GM12874 (cell line): Measurements from ENCODE around the gene DCHS2.

Experiments used
- CTCF ChIP-seq: IDR thresholded peaks from 2 replicates; pipeline ENCODE4 v1.5.1; 2011; ENCODE audit warnings: low read depth, mild to moderate bottlenecking, control low read depth, low read length, moderate library complexity; ENCODE audit not compliant: insufficient read depth

The DCHS2 gene

GRCh38 chr4:154417373-154417673 lies 74.3 kb downstream of the DCHS2 start:
- no peak for TF ChIP-seq CTCF

DNA sequence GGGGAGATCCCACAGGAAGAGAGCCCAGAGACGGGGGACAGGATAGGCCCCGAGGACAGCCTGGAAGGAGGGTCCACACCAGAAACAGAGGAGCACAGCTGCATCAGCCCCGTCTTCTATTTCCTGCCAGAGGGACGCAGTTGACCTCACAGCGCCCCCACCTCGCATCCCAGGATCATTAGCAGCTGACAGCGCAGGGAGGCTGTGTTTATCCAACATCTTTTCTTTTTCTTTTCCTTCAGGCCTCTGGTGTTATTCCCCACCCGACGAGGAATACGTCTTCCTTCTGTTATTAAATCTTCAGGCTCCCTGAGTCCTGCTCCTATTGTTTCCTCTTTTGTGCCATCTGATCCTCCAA lies 75.4 kb downstream of the DCHS2 start:
- TF ChIP-seq CTCF = no peak

DNA sequence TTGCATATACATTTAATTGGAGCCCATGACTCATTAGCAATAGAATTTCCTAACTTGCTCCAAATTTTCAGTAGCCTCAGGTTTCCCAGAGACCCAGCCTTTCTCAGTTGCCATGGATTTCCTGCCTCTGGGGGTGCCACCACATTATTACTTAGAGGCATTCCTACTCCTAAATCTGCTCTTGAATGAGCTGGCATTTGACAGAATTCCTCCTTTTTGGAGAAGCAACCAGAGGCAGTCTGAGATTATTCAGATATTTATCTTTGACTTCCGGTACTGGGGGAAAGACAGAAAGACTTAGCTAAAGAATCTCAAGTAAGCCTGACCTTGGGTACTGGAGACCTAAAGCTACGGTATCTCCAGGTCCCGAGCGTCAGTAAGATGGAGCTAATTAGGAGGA lies 76.3 kb downstream of the DCHS2 start:
- no peak for TF ChIP-seq CTCF

- TF ChIP-seq CTCF = no peak
These were observed 76.8 kb downstream of the DCHS2 start for GRCh38 chr4:154414796-154415195.

DNA sequence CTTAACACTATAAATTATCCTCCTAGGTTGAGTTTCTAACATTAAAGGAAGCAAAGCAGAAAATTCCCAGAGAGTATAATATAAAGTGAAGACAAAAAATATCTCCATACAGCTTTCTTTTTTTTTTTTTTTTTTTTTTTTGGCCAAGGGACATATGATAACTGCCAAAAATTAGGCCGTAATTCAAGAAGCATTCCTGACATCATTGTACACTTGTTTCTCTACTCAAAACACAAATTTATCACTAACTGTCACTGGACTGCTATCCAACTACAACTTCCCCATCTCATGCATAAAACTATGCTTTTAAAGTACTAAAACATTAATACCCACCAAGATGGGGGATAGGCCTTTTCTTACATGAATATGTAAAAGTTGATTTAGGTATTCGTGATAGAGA lies 77.2 kb downstream of the DCHS2 start:
- TF ChIP-seq CTCF = no peak

DNA sequence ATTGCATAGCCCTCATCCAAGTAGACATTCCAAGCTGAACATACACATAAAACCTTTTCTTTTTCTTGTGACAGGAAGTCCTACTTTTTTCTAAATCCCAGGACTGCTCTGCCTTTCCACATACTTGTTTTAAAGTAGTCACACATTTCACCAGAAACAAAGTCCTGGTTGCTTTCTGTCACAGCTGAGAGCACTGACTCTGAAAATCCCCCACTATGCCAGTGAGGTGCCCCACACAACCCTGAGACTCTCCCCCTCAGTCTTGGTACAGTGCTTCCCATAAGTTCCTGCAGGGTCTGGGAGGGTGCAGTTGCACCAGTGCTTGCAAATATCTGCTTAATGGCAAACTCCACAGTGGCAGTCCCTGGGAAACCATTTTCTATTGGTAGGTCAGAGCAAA lies 84.2 kb downstream of the DCHS2 start:
- TF ChIP-seq CTCF = no peak

DNA sequence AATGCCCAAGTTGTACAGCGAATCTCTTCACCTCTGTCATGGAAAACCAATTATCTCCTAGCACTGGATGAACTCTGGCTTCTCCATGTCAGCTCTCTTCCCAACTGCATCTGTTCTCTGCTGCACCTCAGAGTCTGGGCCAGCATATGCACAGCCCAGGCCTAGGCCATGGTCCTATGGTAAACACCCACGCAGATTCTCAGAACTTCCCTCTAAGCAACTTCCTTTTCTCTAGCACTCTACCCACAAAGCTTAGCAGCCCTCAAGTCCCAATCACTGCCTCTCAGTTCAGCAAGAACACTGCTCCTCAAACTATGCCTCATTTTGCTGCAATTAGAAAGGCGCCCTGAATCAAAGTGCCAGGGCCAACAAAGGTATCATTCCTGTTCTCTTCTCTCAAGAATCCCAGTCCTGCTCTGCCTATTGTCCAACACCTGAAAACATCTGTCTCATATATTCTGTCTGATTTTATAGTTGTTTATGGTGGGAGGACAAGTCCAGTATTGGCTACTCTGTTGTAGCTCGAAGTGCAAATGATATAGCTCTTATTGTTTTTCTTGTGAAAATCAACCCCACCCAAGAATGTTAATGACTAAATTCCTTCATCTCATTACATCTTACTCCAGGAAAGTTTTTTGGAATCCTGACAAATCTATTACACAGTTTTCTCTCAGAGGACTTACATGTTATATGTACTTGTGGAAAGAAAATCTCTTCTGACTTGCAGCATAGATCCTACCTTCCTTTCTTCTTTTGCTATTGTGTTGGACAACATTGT lies 85.4 kb downstream of the DCHS2 start:
- TF ChIP-seq CTCF = no peak
